GM19351 (cell line): ENCODE results near the gene TENT4A.

ENCODE experiments used
- ATAC-seq: cut with Tn5 transposase; IDR thresholded peaks from one replicate; pipeline ENCODE4 v1.9.1; 2021; ENCODE audit warnings: mild to moderate bottlenecking, moderate library complexity; ENCODE audit not compliant: unreplicated experiment

TENT4A gene

GRCh38 chr5:6731465-6732237 lies 18.4 kb downstream of the TENT4A start:
- no peak for ATAC-seq

- ATAC-seq: no peak
Measured at GRCh38 chr5:6732634-6733410, 19.6 kb downstream of the TENT4A start.

GRCh38 chr5:6733411-6734242 lies 20.4 kb downstream of the TENT4A start:
- ATAC-seq: no peak

- ATAC-seq: no peak
Measured at GRCh38 chr5:6734243-6734700, 21.0 kb downstream of the TENT4A start.

- no peak for ATAC-seq
Measured at GRCh38 chr5:6734781-6735180, 21.5 kb downstream of the TENT4A start.

GRCh38 chr5:6736106-6736505 lies 22.9 kb downstream of the TENT4A start:
- no peak for ATAC-seq

GRCh38 chr5:6736524-6737042 lies 23.4 kb downstream of the TENT4A start:
- no peak for ATAC-seq

GRCh38 chr5:6737043-6737941 lies 24.1 kb downstream of the TENT4A start:
- peak; percentile 83 for ATAC-seq

- no peak for ATAC-seq
Measured at GRCh38 chr5:6739603-6740002, 26.4 kb downstream of the TENT4A start.

- ATAC-seq: no peak
Measured at GRCh38 chr5:6740586-6741150, 27.4 kb downstream of the TENT4A start.

GRCh38 chr5:6742081-6742758 lies 29.0 kb downstream of the TENT4A start:
- ATAC-seq: no peak

- ATAC-seq: no peak
Measured at GRCh38 chr5:6743161-6743560, 29.9 kb downstream of the TENT4A start.

GRCh38 chr5:6744841-6745705 lies 31.8 kb downstream of the TENT4A start:
- ATAC-seq: no peak

GRCh38 chr5:6745706-6746222 lies 32.5 kb downstream of the TENT4A start:
- ATAC-seq: peak; percentile 91

GRCh38 chr5:6746244-6746643 lies 33.0 kb downstream of the TENT4A start:
- no peak for ATAC-seq

- ATAC-seq: no peak
Measured at GRCh38 chr5:6747103-6747502, 33.9 kb downstream of the TENT4A start.

- ATAC-seq: no peak
Measured at GRCh38 chr5:6748142-6748541, 34.9 kb downstream of the TENT4A start.
